ENCODE data around the gene NOB1. TPM values are rescaled to one million over a fixed set of nuclear protein-coding genes. Genes with fewer than 3 reads are reported as not detected.

Gene NOB1
- polyA plus RNA-seq, 2 of the 4 experiments (the other 2 are of a cell fraction), result 123 to 134 TPM

DNA sequence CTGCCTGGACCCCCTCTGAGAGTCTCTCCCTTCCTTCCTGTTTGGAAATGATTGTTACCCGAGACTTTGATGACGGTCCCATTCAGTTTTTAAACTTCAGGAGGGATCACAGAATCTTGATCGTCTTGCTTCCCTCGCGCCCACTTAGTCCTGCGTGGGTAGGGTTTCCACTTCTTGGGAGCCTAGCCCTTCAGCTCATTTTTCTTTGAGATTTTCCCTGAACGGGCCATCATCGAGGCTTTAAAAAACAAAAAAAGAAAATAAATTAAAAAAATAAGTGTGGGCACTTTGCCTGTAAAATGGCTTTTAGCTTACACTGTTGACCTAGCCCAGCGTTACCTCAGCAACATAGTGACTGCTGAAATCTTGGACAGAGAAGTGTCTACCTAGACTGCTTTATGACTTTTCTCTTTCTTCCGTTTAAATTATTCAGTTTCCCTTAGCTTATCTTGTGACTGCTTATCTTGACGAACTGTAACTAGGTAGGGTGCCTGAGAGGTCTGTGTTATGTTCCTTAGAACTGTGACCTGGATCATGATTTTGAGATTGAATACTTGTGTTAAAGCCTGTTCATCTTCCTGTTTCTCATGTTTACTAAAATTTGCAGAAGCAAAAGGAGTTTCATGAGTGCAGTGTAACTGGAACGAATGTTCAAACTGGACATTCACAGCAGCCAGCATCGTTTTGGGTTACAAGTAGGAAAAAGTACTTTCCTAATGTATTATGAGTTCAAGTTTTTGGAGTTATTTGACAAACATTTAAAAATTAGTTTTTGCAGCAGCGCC is 8.3 kb upstream of the NOB1 start:
- H3K4me1 ChIP-seq, result peaks cover 11% of the 10 kb centered on the region; the same call in 2 of the 3 replicates
- WGBS (ENCODE audit: missing lambda C conversion rate), result 21% methylated on average over 14 of the region's 14 CpGs
- H3K27ac ChIP-seq, result peak overlapping the region; percentile 80 to 95
- TF ChIP-seq TFCP2L1 (CRISPR knock-in tag; IDR thresholded peaks at IDR 0.05) (no peak), POLR2AphosphoS2 (conservative IDR thresholded peaks at IDR 0.05; ENCODE audit: low read length) (no peak), NR3C1 (IDR thresholded peaks at IDR 0.05) (no peak), HOXB13 (CRISPR knock-in tag; IDR thresholded peaks at IDR 0.05; ENCODE audit: low read depth) (no peak), RFX5 (IDR thresholded peaks at IDR 0.05) (no peak), MAFK (IDR thresholded peaks at IDR 0.05; ENCODE audit: partially characterized antibody) (no peak), RAD21 (conservative IDR thresholded peaks at IDR 0.05 in 1 of 2, IDR thresholded peaks at IDR 0.05 in 1 of 2) (no peak), CBX8 (IDR thresholded peaks at IDR 0.05) (no peak), ZC3H11A (IDR thresholded peaks at IDR 0.05) (no peak), ZNF302 (CRISPR knock-in tag; IDR thresholded peaks at IDR 0.05) (no peak), HDAC2 (IDR thresholded peaks at IDR 0.05) (no peak)
- TF ChIP-seq, protein P1, sequence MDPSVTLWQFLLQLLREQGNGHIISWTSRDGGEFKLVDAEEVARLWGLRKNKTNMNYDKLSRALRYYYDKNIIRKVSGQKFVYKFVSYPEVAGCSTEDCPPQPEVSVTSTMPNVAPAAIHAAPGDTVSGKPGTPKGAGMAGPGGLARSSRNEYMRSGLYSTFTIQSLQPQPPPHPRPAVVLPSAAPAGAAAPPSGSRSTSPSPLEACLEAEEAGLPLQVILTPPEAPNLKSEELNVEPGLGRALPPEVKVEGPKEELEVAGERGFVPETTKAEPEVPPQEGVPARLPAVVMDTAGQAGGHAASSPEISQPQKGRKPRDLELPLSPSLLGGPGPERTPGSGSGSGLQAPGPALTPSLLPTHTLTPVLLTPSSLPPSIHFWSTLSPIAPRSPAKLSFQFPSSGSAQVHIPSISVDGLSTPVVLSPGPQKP (IDR thresholded peaks at IDR 0.05; ENCODE audit: low read depth, low read length), result no peak
- TF ChIP-seq, protein P2, sequence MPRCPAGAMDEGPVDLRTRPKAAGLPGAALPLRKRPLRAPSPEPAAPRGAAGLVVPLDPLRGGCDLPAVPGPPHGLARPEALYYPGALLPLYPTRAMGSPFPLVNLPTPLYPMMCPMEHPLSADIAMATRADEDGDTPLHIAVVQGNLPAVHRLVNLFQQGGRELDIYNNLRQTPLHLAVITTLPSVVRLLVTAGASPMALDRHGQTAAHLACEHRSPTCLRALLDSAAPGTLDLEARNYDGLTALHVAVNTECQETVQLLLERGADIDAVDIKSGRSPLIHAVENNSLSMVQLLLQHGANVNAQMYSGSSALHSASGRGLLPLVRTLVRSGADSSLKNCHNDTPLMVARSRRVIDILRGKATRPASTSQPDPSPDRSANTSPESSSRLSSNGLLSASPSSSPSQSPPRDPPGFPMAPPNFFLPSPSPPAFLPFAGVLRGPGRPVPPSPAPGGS (IDR thresholded peaks at IDR 0.05), result no peak
- TF ChIP-seq, protein P3, sequence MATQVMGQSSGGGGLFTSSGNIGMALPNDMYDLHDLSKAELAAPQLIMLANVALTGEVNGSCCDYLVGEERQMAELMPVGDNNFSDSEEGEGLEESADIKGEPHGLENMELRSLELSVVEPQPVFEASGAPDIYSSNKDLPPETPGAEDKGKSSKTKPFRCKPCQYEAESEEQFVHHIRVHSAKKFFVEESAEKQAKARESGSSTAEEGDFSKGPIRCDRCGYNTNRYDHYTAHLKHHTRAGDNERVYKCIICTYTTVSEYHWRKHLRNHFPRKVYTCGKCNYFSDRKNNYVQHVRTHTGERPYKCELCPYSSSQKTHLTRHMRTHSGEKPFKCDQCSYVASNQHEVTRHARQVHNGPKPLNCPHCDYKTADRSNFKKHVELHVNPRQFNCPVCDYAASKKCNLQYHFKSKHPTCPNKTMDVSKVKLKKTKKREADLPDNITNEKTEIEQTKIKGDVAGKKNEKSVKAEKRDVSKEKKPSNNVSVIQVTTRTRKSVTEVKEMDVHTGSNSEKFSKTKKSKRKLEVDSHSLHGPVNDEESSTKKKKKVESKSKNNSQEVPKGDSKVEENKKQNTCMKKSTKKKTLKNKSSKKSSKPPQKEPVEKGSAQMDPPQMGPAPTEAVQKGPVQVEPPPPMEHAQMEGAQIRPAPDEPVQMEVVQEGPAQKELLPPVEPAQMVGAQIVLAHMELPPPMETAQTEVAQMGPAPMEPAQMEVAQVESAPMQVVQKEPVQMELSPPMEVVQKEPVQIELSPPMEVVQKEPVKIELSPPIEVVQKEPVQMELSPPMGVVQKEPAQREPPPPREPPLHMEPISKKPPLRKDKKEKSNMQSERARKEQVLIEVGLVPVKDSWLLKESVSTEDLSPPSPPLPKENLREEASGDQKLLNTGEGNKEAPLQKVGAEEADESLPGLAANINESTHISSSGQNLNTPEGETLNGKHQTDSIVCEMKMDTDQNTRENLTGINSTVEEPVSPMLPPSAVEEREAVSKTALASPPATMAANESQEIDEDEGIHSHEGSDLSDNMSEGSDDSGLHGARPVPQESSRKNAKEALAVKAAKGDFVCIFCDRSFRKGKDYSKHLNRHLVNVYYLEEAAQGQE (IDR thresholded peaks at IDR 0.05), result no peak
- ATAC-seq (peak; percentile 32 to 47; a peak in 4 of 6 replicates), FAIRE-seq (no peak), DNase-seq (ENCODE audit: low read depth in 1 of 2, low spot score in 1 of 2) (peak in 1 of 2 experiments; percentile 23)
- peak overlapping the region; percentile 65 for H3K4me3 ChIP-seq
- ChIA-PET CTCF (interaction anchor here (0.9 to 5.0 kb wide), 5 partner anchors 8 to 174 kb away, joined by 3 to 26 read pairs (median 4); partner anchors contain the start of gene NOB1), POLR2A (interaction anchor here (0.7 to 2.0 kb wide), 3 partner anchors 9 to 56 kb away, joined by 3 to 11 read pairs (median 5); partner anchors contain the start of gene NQO1)
- no peaks in the 10 kb centered on the region for H3K9me3 ChIP-seq
- H3K4me2 ChIP-seq, result peak overlapping the region; percentile 94

DNA sequence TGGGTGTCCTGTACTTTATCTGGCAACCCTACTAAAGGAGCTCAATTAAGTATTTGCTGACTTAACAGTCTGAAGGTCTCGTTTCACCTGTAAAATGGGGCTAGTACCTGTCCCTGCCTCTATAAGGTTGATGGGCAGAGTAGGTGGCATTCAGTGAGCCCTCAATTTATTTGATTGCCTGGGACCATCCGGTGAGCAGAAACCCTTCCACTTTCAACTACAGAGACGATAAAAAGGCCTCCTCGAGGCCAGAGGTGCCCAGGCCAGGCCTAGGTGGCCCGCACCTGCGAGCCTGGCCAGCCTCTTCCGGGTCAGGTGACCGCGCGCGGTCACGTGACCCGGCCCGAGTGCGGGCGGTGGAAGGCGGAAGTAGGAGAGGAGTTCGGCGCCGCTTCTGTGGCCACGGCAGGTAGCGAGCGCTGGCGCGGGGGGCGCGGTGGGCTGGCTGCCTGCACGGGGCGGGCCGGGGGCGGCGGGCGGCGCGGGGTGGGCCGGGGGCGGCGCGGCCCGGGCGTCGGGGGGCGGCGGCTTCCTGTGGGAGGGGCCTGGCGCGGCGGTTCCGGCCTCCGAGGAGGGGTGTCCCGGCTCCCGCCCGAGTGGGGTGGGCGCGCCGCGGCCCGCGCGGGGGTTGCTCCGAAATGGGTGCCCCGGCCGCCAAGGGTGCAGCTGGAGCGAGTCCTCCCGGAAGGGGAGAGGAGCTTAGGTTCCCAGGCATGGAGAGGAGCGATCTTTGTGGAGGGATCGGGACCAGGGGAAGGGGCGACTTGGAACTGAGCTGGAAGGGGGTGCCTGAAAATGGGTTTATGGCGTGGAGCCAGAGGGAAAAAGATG is 7.5 kb upstream of the NOB1 start, which contains the start of gene WWP2:
TSS of gene WWP2 (plus strand) at position 350 of the 831 bp plus-strand sequence. CDS start 24,679 bp downstream, outside the sequence.
- FAIRE-seq, result no peak
- peak within 1 kb of the TSS; percentile 65 for H3K4me3 ChIP-seq
- peak; percentile 77 to 82 for DNase-seq (ENCODE audit: low read depth in 1 of 2, low spot score in 1 of 2)
- H3K4me1 ChIP-seq, result peaks cover 11% of the 10 kb centered on the region; the same call in 2 of the 3 replicates
- WGBS (ENCODE audit: missing lambda C conversion rate), result 6% methylated on average over 8 of the region's 68 CpGs
- ChIA-PET CTCF (interaction anchor here (0.9 to 5.0 kb wide), 4 partner anchors 8 to 175 kb away, joined by 3 to 26 read pairs (median 6); partner anchors contain the start of gene NOB1), POLR2A (interaction anchor here (0.7 to 2.0 kb wide), 3 partner anchors 9 to 56 kb away, joined by 3 to 11 read pairs (median 5); partner anchors contain the start of gene NQO1)
- H3K9me3 ChIP-seq, result no peaks in the 10 kb centered on the region
- ATAC-seq, result peak; percentile 85 to 92
- peak within 1 kb of the TSS; percentile 80 to 95 for H3K27ac ChIP-seq
- H3K4me2 ChIP-seq, result peak within 1 kb of the TSS; percentile 94
- TF ChIP-seq, protein P4, sequence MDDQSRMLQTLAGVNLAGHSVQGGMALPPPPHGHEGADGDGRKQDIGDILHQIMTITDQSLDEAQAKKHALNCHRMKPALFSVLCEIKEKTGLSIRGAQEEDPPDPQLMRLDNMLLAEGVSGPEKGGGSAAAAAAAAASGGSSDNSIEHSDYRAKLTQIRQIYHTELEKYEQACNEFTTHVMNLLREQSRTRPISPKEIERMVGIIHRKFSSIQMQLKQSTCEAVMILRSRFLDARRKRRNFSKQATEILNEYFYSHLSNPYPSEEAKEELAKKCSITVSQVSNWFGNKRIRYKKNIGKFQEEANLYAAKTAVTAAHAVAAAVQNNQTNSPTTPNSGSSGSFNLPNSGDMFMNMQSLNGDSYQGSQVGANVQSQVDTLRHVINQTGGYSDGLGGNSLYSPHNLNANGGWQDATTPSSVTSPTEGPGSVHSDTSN (IDR thresholded peaks at IDR 0.05), result no peak
- TF ChIP-seq BHLHE40 (IDR thresholded peaks at IDR 0.05; ENCODE audit: low read depth, low read length) (peak; percentile 60; the same call in 1 of the 2 replicates), FOXS1 (CRISPR knock-in tag; IDR thresholded peaks at IDR 0.05) (no peak; the same call in 1 of the 2 replicates), RFX5 (IDR thresholded peaks at IDR 0.05) (no peak), GATA3 (IDR thresholded peaks at IDR 0.05; ENCODE audit: borderline replicate concordance) (no peak), CHD2 (IDR thresholded peaks at IDR 0.05; ENCODE audit: low read length, partially characterized antibody) (no peak), MAFK (IDR thresholded peaks at IDR 0.05; ENCODE audit: partially characterized antibody) (peak; percentile 91), HOXB13 (CRISPR knock-in tag; IDR thresholded peaks at IDR 0.05; ENCODE audit: low read depth) (peak; percentile 84; the same call in 1 of the 2 replicates), ESRRA (IDR thresholded peaks at IDR 0.05; ENCODE audit: borderline replicate concordance, low read length) (no peak), RCOR1 (IDR thresholded peaks at IDR 0.05; ENCODE audit: low read depth, low read length) (no peak), CBX8 (IDR thresholded peaks at IDR 0.05) (no peak)
- TF ChIP-seq, protein P2 (IDR thresholded peaks at IDR 0.05), result peak; percentile 61; the same call in 2 of the 3 replicates
- TF ChIP-seq, protein P5, sequence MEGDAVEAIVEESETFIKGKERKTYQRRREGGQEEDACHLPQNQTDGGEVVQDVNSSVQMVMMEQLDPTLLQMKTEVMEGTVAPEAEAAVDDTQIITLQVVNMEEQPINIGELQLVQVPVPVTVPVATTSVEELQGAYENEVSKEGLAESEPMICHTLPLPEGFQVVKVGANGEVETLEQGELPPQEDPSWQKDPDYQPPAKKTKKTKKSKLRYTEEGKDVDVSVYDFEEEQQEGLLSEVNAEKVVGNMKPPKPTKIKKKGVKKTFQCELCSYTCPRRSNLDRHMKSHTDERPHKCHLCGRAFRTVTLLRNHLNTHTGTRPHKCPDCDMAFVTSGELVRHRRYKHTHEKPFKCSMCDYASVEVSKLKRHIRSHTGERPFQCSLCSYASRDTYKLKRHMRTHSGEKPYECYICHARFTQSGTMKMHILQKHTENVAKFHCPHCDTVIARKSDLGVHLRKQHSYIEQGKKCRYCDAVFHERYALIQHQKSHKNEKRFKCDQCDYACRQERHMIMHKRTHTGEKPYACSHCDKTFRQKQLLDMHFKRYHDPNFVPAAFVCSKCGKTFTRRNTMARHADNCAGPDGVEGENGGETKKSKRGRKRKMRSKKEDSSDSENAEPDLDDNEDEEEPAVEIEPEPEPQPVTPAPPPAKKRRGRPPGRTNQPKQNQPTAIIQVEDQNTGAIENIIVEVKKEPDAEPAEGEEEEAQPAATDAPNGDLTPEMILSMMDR (IDR thresholded peaks at IDR 0.05), result no peak
